Neuron (in vitro differentiated cells): ENCODE data around the gene RNU6-1.
A peak's percentile ranks its signal among the peaks of the same experiment; 100 is the strongest.

Experiments used
- H2AFZ ChIP-seq: one replicate; pipeline ENCODE4 v1.6.1; 2013; ENCODE audit warnings: low read depth, mild to moderate bottlenecking, inconsistent platforms, low read length, moderate library complexity
- H3K27me3 ChIP-seq: one replicate; pipeline ENCODE4 v1.6.1; 2013; ENCODE audit warnings: low read length; ENCODE audit not compliant: insufficient read depth
- H3K36me3 ChIP-seq: one replicate; pipeline ENCODE4 v1.6.1; 2013; ENCODE audit warnings: low read length; ENCODE audit not compliant: insufficient read depth
- H3K4me1 ChIP-seq: one replicate; pipeline ENCODE4 v1.6.1; 2013; ENCODE audit warnings: low read length; ENCODE audit not compliant: insufficient read depth
- H3K4me3 ChIP-seq: 2 replicates; pipeline ENCODE4 v1.5.1; 2013; ENCODE audit warnings: mild to moderate bottlenecking, low read length, moderate library complexity
- H3K9me3 ChIP-seq: one replicate; pipeline ENCODE4 v1.6.1; 2013; ENCODE audit warnings: low read length

RNU6-1 gene

DNA sequence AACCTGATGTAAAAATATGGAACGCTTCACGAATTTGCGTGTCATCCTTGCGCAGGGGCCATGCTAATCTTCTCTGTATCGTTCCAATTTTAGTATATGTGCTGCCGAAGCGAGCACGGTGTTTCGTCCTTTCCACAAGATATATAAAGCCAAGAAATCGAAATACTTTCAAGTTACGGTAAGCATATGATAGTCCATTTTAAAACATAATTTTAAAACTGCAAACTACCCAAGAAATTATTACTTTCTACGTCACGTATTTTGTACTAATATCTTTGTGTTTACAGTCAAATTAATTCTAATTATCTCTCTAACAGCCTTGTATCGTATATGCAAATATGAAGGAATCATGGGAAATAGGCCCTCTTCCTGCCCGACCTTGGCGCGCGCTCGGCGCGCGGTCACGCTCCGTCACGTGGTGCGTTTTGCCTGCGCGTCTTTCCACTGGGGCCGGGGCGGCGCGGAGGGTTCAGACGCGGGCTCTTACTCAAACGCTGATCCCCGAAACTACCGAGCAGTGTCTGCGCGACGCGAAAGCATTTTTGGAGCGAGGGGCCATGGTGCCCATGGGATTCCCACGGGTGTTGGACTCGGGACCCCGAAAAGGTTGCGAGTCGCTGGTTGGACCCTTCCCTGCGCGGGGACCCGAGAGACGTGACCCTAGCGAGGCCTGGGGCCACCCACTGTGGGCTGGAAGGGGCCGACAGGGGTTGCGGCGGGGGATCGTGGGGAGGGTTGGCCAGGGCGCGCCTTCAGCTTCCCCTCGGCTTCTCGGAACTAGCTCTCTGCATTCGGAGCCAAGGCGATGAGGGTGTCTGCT is at the start of gene RNU6-1:
RNU6-1 (minus strand) TSS at position 117 of the 820 bp plus-strand sequence.
- H3K9me3 ChIP-seq: no peaks in the 10 kb centered on the region
- peaks cover 10% of the 10 kb centered on the region for H3K27me3 ChIP-seq
- peaks cover 42% of the 10 kb centered on the region for H3K4me1 ChIP-seq
- no peaks in the 10 kb centered on the region for H3K36me3 ChIP-seq
- peak within 1 kb of the TSS; percentile 88 for H2AFZ ChIP-seq
- peak within 1 kb of the TSS; percentile 86 for H3K4me3 ChIP-seq

DNA sequence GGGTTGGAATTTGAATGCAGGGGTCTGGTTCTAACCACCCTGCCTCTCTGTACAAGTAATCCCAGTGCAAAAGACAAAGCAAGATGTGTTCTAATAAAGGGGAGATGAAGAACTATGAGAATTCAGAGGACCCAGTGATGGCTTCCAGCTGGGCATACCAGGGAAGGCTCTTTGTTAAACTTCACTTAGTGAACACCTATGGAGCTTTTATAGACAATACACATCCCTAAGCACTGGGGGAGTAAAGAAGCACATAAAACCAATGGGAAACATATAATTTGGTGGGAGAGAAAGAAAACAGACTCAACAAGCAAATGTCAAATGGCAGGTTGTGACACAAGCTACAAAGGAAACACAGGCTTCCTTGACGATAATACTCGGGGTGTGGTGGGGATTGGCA is 47.9 kb upstream of the RNU6-1 start:
- no peaks in the 10 kb centered on the region for H3K27me3 ChIP-seq
- H2AFZ ChIP-seq: no peak overlapping the region
- H3K9me3 ChIP-seq: peaks cover 7% of the 10 kb centered on the region
- no peak overlapping the region for H3K4me3 ChIP-seq
- H3K36me3 ChIP-seq: no peaks in the 10 kb centered on the region
- H3K4me1 ChIP-seq: peaks cover 9% of the 10 kb centered on the region

DNA sequence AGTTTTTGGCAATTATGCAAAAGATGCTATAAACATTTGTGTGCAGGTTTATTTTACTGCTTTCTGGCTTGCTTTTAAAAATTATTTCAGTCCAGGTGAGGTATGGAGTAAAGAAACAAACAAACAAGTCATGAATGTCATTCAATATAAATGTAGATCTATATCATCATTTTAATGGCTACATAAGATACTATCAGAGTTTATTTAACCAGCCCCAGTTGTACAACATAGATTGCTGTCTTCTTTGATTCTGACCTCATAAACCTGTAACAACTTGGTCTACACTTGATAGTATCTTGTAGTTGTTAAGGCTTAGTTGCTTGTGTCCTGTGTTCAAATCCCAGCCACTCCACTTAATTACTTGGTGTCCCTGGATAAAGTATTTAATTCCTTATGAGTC is 46.0 kb upstream of the RNU6-1 start:
- H3K4me1 ChIP-seq: peaks cover 9% of the 10 kb centered on the region
- no peaks in the 10 kb centered on the region for H3K27me3 ChIP-seq
- H3K9me3 ChIP-seq: peaks cover 7% of the 10 kb centered on the region
- no peaks in the 10 kb centered on the region for H3K36me3 ChIP-seq
- H3K4me3 ChIP-seq: no peak overlapping the region
- no peak overlapping the region for H2AFZ ChIP-seq

DNA sequence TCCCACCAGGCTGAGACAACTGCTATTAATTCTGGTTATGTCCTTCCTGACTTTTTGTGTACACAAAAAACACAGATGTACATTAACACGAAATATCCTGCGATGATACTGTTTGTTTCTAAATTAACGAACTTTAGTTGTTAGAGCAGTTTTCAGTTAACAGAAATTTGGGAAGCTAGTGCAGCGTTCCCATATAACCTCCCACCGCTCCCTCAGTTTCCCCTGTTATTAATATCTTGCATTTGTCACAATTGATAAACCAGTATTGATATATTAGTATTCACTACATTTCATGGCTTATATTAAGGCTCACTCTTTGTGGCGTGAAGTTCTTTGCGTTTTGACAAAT is 45.3 kb upstream of the RNU6-1 start:
- Histone ChIP-seq H2AFZ (peak overlapping the region; percentile 91), H3K27me3 (no peaks in the 10 kb centered on the region), H3K4me3 (peak overlapping the region; percentile 40), H3K4me1 (peaks cover 9% of the 10 kb centered on the region), H3K36me3 (no peaks in the 10 kb centered on the region), H3K9me3 (peaks cover under 1% of the 10 kb centered on the region)

DNA sequence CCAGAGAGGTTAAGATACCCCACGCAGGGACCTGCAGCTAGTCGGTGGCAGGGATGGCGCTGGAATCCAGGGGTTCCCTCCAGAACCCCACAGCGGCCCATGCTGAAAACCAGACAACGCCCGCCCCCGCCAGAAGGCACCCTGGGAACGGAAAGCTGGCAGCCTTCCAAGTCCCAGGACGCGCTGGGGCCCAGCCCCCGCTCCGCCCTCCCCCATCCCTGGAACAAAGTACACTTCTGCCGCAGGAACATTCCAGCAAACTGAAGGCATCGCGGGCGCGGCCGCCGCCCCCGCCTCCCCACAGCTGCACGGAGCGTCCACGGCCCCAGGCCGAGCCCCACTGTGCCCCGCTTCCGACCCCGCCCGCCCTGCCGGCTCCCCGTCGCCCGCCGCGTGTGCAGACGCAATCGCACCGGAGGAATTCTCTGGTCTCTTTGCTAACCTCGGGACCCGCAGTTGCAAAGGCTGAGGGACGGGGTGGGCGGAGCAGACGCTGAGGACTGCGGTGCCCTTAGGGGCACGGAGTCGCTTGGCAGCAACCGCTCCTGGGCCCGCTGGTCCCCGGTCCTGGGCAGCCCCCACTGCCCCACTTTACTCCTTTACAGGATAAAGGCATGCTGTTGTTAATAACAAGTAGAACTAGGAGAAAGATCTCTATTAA is 44.8 kb upstream of the RNU6-1 start:
- peak overlapping the region; percentile 91 for H2AFZ ChIP-seq
- H3K36me3 ChIP-seq: no peaks in the 10 kb centered on the region
- H3K4me3 ChIP-seq: peak overlapping the region; percentile 40
- H3K9me3 ChIP-seq: no peaks in the 10 kb centered on the region
- H3K4me1 ChIP-seq: peaks cover 9% of the 10 kb centered on the region
- H3K27me3 ChIP-seq: no peaks in the 10 kb centered on the region

DNA sequence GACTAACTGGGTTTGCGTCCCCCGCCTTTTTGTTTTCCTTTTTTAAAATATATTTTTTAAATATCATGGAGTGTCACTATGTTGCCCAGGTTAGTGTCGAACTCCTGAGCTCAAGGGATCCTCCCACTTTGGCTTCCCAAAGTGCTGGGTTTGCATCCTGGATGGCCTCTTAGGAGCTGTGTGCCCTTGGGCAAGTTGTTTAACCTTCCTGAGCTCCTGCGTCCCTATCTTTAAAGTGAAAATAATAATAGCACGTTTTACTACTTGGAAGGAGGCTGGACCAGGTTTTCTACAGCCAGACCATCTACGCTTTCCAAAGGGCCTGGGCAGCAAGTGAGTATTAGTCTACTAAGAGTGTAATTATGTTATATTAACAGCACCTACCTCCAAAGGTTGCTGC is 44.2 kb upstream of the RNU6-1 start:
- Histone ChIP-seq H3K9me3 (no peaks in the 10 kb centered on the region), H3K27me3 (no peaks in the 10 kb centered on the region), H3K4me3 (peak overlapping the region; percentile 40), H2AFZ (peak overlapping the region; percentile 91), H3K36me3 (no peaks in the 10 kb centered on the region), H3K4me1 (peaks cover 9% of the 10 kb centered on the region)

DNA sequence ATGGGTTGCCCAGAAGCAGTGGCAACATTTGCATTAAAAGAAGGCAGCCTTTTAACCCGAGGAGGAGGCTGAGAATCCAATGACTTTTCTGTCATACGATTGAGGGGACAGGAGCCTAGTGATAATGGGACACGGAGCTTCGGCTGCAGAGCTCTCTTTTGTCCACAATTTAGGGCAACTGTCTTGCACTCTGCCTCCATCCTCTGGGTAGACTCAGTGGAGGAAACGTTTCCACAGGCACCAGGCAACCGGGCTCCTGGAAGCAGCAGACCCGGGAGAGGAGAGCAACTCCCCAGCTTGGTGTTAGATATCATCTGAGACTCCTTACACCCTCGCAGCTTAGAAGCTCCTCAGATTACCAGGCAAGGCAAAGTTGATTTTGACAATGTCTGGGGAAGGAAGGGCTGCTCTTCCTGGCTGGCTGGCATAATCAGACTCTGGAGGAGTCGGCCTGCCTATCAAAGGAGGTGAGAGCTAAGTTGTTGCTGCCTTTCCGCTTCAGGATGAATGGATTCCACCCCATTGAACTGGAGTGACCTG is 43.5 kb upstream of the RNU6-1 start:
- Histone ChIP-seq H2AFZ (no peak overlapping the region), H3K4me3 (no peak overlapping the region), H3K36me3 (no peaks in the 10 kb centered on the region), H3K9me3 (no peaks in the 10 kb centered on the region), H3K4me1 (peaks cover 9% of the 10 kb centered on the region), H3K27me3 (no peaks in the 10 kb centered on the region)

DNA sequence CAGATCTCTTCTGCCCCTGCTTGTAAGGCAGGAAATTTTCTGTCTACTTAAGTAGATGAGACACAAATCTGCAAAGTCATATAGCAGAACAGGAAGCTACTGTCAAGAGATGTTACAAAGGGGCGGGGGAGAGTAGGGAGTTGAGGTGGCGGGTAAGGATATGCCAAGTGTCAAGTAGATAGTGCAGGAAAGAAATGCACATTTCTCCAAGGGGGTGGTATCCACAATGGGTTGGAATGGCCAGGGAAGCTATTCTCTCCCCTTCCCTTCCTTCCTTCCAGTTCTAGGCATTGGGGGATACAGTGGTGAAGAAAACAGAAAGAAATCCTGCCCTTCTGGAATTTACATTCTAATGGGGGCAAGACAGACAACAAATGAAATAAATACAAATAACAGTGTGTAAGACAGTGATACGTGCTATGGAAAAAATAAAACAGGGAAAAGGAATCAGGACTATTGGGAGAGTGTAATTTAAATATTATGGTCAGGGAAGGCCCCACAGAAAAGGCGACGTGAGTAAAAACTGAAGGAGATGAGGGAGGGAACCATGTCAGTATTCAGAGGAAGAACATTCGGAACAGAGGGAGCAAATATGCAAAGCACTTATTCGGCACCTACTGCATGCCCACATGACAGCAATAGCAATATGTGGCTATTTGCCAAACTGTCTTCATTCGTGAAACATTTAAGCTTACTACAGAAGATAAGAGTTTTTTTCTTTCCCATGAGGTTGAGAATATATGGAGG is 42.8 kb upstream of the RNU6-1 start:
- no peak overlapping the region for H3K4me3 ChIP-seq
- no peaks in the 10 kb centered on the region for H3K9me3 ChIP-seq
- peaks cover 9% of the 10 kb centered on the region for H3K4me1 ChIP-seq
- H3K27me3 ChIP-seq: no peaks in the 10 kb centered on the region
- H2AFZ ChIP-seq: no peak overlapping the region
- H3K36me3 ChIP-seq: no peaks in the 10 kb centered on the region

DNA sequence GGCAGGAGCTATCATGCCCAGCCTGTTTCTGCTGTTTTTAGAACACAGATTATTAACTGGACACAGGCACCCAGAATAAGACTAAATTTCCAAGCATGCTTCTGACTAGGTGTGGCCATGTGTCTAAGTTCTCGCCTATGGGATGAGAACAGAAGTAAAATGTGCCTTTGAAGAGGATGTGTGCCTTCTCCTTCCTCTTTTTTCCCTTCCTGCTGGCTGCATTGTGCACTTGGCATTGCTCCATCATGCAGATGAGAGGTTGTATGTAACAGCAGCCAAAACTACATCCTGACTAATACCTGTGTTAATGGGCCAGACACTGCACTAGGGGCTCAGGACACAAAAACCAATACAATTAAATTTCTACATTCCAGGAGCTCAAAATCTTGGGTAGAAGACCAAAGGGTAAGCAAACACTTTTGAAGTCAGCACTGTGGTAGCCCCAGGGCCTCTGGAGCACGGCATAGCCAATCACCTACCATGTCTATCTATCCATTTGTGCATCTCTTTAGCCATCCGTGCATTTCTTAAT is 40.9 kb upstream of the RNU6-1 start:
- H3K27me3 ChIP-seq: no peaks in the 10 kb centered on the region
- no peaks in the 10 kb centered on the region for H3K36me3 ChIP-seq
- H2AFZ ChIP-seq: no peak overlapping the region
- no peaks in the 10 kb centered on the region for H3K9me3 ChIP-seq
- H3K4me1 ChIP-seq: peaks cover 9% of the 10 kb centered on the region
- H3K4me3 ChIP-seq: no peak overlapping the region

DNA sequence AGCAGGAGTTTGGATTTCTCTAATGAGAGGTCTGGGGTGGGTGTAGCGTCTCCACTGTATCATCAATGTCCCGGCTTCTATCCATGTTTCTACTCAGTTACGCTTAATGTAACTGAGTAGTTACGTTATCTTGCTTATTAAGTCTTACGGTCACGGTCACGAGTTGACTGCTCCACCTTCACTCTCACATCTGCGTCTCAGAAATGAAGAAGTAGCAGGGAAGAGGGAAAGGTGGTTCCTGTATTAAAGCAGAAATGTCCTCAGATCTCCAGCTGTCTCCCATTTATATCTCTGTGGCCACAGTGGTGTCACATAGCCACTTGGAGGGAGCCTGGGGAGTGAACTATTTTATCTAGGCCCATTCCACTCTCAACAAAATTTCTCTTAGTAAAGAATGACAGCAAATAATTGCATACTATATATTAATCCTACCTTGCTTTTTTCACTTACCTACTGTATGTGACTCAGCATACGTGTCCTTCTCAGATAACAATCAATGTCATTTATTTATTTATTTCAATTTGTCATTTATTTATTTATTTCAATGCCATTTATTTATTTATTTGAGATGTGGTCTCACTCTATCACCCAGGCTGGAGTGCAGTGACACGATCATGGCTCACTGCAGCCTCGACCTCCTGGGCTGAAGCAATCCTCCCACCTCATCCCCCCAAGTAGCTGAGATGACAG is 39.7 kb upstream of the RNU6-1 start:
- no peaks in the 10 kb centered on the region for H3K9me3 ChIP-seq
- no peaks in the 10 kb centered on the region for H3K27me3 ChIP-seq
- H2AFZ ChIP-seq: no peak overlapping the region
- H3K4me1 ChIP-seq: peaks cover 6% of the 10 kb centered on the region
- H3K4me3 ChIP-seq: no peak overlapping the region
- no peaks in the 10 kb centered on the region for H3K36me3 ChIP-seq

DNA sequence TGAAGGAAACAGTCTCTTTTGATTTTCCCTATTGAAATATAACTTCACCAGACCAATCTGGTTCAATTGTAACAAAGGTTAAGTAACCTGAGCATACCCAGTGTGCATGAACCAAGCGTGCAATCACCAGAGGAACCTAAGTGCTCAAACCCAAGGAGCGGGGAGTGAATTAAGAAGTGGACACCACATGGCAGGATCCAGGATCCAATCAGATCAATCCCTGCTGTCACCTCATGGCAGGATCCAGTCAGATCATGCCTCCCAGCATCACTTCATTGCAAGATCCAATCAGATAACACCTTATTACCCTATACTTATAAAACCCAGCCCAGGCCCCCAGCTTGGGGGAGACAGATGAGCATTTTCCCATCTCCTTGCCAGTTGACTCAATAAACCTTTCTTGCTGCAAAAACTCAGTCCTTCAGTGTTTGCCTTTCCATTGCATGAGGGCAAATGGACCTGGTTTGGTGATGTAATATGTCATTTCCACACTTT is 38.9 kb upstream of the RNU6-1 start:
- Histone ChIP-seq H3K36me3 (no peaks in the 10 kb centered on the region), H3K9me3 (peaks cover under 1% of the 10 kb centered on the region), H2AFZ (no peak overlapping the region), H3K4me1 (no peaks in the 10 kb centered on the region), H3K27me3 (no peaks in the 10 kb centered on the region), H3K4me3 (no peak overlapping the region)

DNA sequence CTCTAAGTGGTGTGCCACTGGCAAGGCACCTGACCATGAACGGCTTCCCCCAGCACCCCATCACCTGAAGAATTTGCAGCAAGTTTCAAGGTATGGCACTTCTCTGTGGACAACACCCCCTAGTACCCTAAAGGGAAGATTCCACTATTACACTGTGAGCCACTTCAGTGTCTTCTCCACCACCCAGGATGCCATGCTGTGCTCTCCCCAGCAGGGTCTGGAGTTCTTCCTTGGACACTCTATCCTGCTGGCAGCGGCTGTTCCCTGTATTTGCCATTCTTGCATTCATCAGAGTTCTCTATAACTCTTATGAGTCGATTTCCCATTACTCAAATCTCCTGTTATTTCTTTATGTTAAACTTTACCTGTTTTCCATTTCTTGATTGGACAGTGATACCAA is 33.9 kb upstream of the RNU6-1 start:
- Histone ChIP-seq H3K36me3 (no peaks in the 10 kb centered on the region), H2AFZ (no peak overlapping the region), H3K27me3 (no peaks in the 10 kb centered on the region)

More for the DNA sequence above, 33.9 kb upstream of the RNU6-1 start:
- Histone ChIP-seq H3K4me1 (no peaks in the 10 kb centered on the region), H3K4me3 (no peak overlapping the region), H3K9me3 (peaks cover 9% of the 10 kb centered on the region)
